ENCODE results near the gene SRP68.

GRCh38 chr17:76034428-76035350 is 37.6 kb downstream of the SRP68 start:
- TF ChIP-seq CTCF (IDR thresholded peaks at IDR 0.05) (no peak), POLR2A (IDR thresholded peaks at IDR 0.05) (no peak), EP300 (IDR thresholded peaks at IDR 0.05) (no peak), POLR2AphosphoS5 (IDR thresholded peaks at IDR 0.05) (no peak)

All from suprapubic skin (tissue), 4 donors.